ENCODE results near the gene WNK2.
"Not testable (repeated sequence)": the region's sequence is repeated elsewhere in the genome, so short reads cannot be mapped to it uniquely, and the experiment has no call there.

The WNK2 gene

DNA sequence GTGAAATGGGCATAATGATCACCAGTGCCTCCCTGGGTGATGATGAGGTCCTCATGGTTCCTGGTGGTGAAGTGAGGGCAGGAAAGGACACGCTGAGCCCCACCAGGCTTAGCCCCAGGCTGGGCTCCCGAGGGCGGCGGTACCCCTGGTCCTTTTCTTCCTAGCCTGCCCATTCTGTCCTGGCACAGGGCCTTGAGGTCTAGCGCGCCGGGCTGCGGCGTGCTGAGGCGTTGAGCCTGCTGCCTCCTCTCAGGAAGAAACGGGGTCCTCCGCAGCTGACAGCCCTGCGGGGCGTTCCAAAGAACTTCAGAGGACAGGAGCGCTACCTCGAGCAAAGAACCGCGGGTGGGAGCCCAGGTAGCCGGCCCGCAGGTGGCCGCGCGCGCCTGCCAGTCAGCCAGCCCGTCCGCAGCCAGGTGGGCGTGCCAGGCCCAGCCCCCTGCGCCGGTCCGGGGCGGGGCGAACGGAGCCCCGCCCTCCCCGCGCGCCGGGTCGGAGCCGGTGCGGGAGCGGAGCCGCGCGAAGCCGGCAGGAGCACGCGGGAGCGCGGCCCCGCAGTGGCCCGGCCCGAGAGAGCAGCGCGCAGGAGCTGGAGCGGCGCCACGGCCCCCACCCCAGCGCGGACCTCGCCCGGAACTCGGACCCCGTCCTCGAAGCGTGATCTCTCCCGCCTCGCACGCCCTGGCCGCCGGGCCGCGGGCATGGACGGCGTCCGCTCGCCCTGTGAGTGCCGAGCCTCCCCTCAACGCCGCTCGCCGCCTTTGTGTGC lies at the start of gene WNK2:
Gene WNK2 (plus strand): TSS at position 477 of the 769 bp plus-strand sequence. CDS start 791 bp downstream, outside the sequence.
- DNase-seq (ENCODE audit: low read depth in 2 of 2, low spot score in 1 of 2): no peak

GRCh38 chr9:93134740-93135444 lies 49.0 kb upstream of the WNK2 start:
- peak in 1 of 2 donors; percentile 47 for DNase-seq (ENCODE audit: low read depth in 2 of 2, low spot score in 1 of 2)

GRCh38 chr9:93136011-93136440 lies 47.9 kb upstream of the WNK2 start:
- no peak for DNase-seq (ENCODE audit: low read depth in 2 of 2, low spot score in 1 of 2)

- no peak for DNase-seq (ENCODE audit: low read depth in 2 of 2, low spot score in 1 of 2)
These were observed 46.6 kb upstream of the WNK2 start for GRCh38 chr9:93137362-93137761.

GRCh38 chr9:93138171-93138764 lies 45.7 kb upstream of the WNK2 start:
- no peak for DNase-seq (ENCODE audit: low read depth in 2 of 2, low spot score in 1 of 2)

DNA sequence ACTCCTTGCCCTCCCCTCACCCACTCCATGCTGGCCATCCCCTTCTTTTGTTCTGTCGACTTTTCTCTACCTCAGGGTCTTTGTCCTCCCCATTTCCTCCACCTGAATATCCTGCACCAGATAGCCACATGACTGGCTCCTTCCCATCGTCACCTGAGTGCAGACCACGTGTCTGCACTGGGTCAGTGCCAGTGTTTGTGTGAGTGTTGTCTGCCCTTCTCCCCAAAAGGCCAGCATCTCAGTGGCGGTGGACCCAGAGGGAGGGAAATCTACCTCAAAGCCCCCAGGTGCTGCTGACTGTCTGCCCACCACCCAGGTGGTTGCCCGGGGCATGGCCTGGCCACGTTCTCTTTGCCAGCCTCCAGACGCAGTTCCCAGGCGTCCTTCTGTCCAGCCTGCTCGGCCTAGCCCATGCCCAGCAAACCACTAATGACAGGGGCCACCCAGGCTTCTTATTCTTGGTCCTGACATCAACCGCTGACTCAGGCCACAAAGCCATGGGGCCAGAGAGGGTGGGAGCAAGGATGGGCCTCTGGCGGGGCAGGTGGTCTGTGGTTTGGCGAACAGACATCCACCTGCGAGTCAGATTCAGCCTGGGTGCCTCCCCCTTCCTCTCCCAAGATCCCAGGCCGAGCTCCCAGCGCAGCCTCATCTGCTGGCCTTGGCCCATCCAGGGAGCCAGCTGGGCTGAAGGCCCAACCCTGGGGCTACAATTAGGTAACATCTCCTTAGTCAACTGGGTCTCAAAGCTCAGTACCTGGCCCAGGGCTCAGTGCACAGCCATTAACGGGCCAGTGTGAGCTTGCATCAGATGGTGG lies 44.4 kb upstream of the WNK2 start:
- DNase-seq (ENCODE audit: low read depth in 2 of 2, low spot score in 1 of 2): no peak

- DNase-seq (ENCODE audit: low read depth in 2 of 2, low spot score in 1 of 2): no peak
These were observed 42.0 kb upstream of the WNK2 start for GRCh38 chr9:93141771-93142483.

DNA sequence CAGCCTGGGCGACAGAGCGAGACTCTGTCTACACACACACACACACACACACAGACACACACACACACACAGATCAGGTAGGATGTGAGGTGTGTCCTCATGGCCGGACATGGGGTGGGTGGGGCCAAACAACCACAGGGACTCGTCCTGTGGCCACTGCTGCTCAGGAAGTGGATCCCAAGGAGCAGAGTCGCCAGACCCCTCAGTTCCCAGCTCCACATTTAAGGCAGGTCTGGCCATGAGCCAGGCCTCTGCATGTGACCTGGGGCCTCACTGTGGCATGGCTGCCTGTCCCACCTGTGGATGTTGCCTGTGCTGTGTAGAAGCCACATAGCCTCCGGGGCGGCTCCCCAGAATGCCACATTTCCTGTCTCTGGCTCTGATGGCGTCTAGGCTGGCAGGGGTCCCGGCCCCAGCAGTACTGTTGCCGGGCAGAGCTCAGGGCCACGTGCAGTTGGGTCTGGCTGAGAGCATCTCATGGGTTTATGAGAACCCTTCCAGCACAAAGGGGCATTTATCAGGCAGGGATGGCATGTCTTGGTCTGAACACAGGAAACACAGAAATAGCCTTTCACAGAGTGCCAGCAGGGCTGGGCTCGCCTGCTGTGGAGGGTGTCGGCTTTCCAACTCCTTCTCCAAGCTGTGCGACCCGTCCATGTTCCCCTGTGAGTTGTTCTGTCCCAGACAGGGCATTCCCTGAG lies 40.0 kb upstream of the WNK2 start:
- no peak for DNase-seq (ENCODE audit: low read depth in 2 of 2, low spot score in 1 of 2)

GRCh38 chr9:93146696-93147095 lies 37.2 kb upstream of the WNK2 start:
- not testable (repeated sequence) for DNase-seq (ENCODE audit: low read depth in 2 of 2, low spot score in 1 of 2)

- DNase-seq (ENCODE audit: low read depth in 2 of 2, low spot score in 1 of 2): no peak
These were observed 36.3 kb upstream of the WNK2 start for GRCh38 chr9:93147632-93148031.

DNA sequence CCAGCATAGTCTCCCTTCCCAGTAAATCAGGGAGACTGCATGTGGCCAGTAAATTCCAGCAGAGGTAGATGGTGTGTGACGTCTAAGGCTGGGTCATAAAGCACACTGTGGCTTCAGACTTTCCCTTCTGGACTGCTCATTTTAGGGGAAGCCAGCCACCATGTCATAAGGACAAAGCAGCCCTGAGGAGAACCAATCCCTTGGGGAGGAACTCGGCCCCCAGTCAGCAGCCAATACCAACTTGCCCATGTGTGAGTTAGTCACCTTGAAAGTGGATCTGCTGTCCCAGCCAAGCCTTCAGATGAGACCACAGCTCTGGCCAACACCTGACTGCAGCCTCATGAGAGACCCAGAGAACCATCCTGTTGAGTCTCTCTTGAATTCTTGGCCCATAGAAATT lies 35.2 kb upstream of the WNK2 start:
- DNase-seq (ENCODE audit: low read depth in 2 of 2, low spot score in 1 of 2): no peak

GRCh38 chr9:93149361-93149760 lies 34.6 kb upstream of the WNK2 start:
- no peak for DNase-seq (ENCODE audit: low read depth in 2 of 2, low spot score in 1 of 2)

DNA sequence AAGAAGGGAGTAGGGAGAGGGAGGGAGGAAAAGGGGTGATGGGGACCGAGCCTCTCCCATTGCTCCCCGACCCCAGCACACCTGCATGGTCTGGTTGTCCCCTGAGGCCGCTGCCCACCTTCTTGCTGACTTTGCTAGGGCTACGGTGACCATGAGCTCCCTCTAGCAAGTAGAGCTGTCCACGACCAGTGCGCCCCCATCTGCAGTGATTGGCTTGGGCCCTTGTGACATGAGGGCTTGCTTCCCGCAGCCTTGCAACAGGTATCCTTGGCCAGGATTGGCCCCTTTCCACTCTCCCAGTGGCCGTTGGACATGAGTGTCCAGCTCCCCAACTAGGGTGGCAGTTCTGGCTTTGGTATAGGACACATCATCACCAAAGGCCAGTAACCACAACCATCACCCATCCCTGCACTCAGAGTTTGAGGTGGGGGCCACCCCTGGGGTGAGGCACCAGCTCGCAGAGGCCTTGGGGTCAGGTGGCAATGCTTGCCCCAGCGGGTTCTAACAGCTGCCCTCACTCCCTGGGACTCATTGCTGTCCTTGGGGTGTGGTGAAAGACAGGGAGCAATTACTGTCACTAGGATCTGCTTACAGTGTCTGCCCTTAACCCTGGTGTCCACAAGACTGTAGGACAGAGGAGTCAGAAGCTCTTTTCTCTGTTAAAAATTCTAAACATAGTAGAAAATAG lies 32.7 kb upstream of the WNK2 start:
- no peak for DNase-seq (ENCODE audit: low read depth in 2 of 2, low spot score in 1 of 2)

DNA sequence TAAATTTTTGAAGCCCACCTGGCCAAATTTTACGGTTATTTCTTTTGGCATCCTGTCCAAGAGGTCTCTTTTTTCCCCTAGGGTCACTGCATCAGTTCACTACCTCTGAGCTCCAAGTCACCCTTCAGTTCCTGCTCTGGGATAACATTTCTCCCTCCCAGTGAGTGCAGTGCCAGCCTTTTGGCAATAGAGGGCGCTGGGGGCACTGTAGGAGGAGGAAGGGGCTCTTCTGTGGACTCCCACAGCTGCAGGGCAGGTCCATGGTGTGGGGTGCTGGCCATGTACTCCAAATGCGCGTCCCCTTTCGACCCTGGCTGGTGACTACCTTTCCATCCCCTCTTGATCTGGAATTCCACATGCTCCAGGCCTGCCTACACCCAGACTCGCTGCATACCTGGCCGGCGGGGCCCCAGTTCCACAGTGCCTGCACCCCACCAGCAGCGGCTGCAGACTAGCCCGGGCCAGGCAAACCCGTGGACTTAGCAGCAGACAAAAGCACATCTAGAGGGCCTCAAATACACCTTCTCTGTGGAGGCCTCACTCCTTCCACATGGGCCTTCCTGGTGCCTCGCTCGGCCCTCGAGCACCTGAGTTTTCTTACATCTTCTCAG lies 29.5 kb upstream of the WNK2 start:
- no peak for DNase-seq (ENCODE audit: low read depth in 2 of 2, low spot score in 1 of 2)

DNA sequence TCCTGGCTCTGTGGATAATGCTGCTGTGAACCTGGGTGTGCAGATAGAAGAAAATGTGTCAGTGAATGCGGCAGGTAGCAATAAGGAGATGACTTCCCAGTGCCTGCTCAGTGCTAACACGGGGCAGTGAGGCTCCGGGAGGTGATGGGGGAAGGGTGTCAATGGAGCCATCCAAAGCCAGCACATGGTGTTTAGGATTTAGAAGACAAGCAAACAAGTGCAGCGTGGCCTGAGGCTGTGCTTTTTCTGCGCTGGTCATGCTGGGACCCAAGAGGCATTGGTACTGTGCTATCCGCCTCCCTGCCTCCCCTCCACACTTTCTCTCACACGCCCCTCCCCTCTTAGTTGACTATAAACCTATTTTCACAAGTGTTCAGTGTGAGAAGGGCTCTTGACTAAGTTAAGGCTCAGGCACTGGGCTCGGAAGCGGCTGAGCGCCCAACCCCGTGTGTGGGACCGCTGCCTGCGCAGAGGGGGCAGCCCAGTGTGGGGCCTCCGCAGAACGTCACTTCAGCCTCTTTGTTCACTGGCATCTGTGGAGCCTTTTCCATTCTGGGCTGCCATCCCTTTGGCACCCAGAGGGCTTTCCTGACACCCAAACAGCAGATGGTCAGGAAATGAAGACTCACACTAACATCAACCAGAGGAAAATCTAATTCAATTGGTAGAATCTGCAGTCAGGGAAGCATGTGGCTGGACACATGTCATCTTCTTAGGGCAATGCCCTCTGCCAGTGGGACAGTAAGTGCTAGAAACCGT lies 28.0 kb upstream of the WNK2 start:
- DNase-seq (ENCODE audit: low read depth in 2 of 2, low spot score in 1 of 2): no peak

DNA sequence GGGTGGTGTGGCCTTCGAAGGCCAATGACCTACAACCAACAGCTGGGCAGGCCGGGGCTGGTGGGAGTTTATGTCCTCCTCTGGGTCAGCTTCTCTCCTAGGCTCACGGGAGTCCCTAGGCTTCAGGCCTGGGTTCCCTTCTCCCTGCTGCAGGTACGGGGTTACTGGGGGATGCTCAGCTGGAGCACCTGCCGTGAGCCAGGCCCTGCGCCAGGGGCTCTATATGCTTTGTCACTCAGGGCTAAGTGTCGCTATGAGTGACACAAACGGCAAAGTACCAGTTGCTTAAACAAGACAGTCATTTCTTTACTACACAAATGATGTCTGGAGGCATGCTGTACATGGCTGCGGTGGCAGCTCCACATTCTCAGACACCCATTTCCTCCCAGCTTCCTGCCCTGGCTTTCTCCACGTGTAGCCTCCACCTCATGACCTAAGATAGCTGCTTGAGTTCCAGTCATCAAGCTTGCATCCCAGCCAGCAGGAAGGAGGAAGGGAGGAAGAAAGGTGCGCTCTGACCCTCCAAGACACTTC lies 27.4 kb upstream of the WNK2 start:
- DNase-seq (ENCODE audit: low read depth in 2 of 2, low spot score in 1 of 2): no peak

DNA sequence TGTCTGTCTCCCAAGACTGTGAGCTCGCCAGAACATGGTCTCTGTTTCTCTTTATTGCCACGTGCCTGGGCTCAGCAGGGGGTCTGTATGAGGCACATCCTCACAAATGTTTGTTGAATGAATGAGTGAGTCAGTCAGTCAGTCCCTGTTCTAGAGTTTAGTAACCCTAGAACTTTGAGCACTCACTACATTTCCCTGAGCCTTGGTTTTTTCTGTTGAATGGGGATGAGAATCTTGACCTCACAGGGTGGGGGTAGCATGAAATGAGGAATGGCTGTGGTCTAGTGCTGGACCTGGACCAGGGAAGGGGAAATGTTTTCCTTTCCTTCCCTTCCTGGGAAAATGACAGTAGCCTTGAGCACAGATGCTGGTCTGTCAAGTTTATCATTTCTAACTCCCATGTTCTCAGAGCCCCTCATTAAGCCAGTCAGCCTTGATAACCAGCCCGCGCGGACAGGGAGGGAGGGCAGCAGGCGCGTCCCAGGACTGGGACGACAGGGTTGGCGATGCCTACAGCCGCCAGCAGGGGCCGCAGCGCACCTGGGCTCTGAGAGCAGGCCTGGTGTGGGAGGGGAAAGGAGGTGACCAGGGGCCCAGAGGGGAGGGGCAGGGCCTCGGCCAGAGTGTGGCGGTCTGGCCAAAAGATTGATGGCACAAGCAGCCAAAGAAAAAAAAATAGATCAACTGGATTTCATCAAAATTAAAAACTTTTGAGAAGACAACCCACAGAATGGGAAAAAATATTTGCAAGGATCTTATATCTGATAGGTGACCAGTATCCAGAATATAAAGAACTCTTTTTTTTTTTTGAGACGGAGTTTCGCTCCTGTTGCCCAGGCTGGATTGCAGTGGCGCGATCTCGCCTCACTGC lies 24.1 kb upstream of the WNK2 start:
- peak; percentile 28 to 45 for DNase-seq (ENCODE audit: low read depth in 2 of 2, low spot score in 1 of 2)
